Measurements from ENCODE around the gene OSTC. TPM values are rescaled to one million over a fixed set of nuclear protein-coding genes. Genes with fewer than 3 reads are reported as not detected.

OSTC gene
- total and polyA plus RNA-seq, 2 of the 13 experiments (the other 11 are each of a cell fraction or from before 2014, with no cell fraction given): 208 to 380 TPM

DNA sequence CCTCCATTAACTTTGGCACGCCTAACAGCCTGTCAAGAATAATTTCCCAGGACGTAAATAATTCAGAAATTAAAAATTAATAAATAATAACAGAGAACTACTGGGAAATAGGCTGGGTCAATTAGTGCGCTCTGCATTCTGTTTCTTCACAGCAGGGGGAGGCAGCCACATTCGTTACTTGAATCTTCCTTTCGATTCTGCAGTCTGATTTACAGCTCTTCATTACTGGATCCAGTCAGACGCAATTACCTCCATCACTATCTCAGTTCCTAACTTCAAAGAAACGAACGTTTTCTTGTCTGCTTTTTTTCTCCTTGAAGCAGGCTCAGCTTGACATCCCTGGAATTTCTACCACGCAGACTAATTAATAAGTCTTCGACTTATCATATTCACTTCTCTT is 39.0 kb upstream of the OSTC start:
- no peaks in the 10 kb centered on the region for H3K4me1 ChIP-seq (ENCODE audit: insufficient read depth, low read length)
- H3K4me2 ChIP-seq (ENCODE audit: low read depth, low read length): no peak overlapping the region
- H3K9ac ChIP-seq (ENCODE audit: insufficient read depth, low read depth, low read length): no peak overlapping the region
- 72% methylated on average over 10 of the region's 10 CpGs for WGBS (ENCODE audit: low lambda C conversion rate)
- ChIA-PET CTCF (ENCODE audit: low intra/inter-chr PET ratio, low total read pairs) (no interaction called here), POLR2A (interaction anchor here (1.1 kb wide), 1 partner anchor 9 kb away, joined by 3 read pairs; the partner anchor contains the start of gene RPL34)
- no peak for FAIRE-seq
- BruUV-seq (replicated peaks): no TSS peak
- DNase-seq (ENCODE audit: low spot score): no peak
- H3K36me3 ChIP-seq (replicated peaks in 1 of 2; ENCODE audit: control insufficient read depth in 1 of 2, insufficient read depth in 2 of 2, low read length in 2 of 2): no peaks in the 10 kb centered on the region
- intact Hi-C loops (cut with micrococcal nuclease; ENCODE audit: unreplicated experiment): no loop called here
- H3K79me2 ChIP-seq (ENCODE audit: insufficient read depth, low read length): no peaks in the 10 kb centered on the region
- in situ Hi-C loops (cut with HindIII; ENCODE audit: extremely low pct_ligation_motif_present, low pct_unique_long_range_greater_than_20kb): no loop called here
- H3K27ac ChIP-seq (ENCODE audit: extremely low read length, insufficient read depth, low read length): no peak overlapping the region
- no peaks in the 10 kb centered on the region for H3K9me3 ChIP-seq (ENCODE audit: low read length)
- H3K4me3 ChIP-seq (replicated peaks in 1 of 3; ENCODE audit: insufficient read depth in 1 of 3, low read depth in 2 of 3, low read length in 3 of 3): no peak overlapping the region
- no peaks in the 10 kb centered on the region for H4K20me1 ChIP-seq (ENCODE audit: insufficient read depth, low read length)
- ATAC-seq: no peak
- no peak overlapping the region for H2AFZ ChIP-seq (ENCODE audit: low read length)
- no peaks in the 10 kb centered on the region for H3K27me3 ChIP-seq (ENCODE audit: control insufficient read depth in 1 of 2, insufficient read depth in 2 of 2, low read length in 2 of 2)
- TF ChIP-seq TAF1 (CRISPR knock-in tag; IDR thresholded peaks at IDR 0.05) (no peak), ZNF607 (CRISPR knock-in tag; IDR thresholded peaks at IDR 0.05; ENCODE audit: borderline replicate concordance) (no peak), ZNF296 (CRISPR knock-in tag; conservative IDR thresholded peaks at IDR 0.05) (no peak)
- TF ChIP-seq, protein P1, sequence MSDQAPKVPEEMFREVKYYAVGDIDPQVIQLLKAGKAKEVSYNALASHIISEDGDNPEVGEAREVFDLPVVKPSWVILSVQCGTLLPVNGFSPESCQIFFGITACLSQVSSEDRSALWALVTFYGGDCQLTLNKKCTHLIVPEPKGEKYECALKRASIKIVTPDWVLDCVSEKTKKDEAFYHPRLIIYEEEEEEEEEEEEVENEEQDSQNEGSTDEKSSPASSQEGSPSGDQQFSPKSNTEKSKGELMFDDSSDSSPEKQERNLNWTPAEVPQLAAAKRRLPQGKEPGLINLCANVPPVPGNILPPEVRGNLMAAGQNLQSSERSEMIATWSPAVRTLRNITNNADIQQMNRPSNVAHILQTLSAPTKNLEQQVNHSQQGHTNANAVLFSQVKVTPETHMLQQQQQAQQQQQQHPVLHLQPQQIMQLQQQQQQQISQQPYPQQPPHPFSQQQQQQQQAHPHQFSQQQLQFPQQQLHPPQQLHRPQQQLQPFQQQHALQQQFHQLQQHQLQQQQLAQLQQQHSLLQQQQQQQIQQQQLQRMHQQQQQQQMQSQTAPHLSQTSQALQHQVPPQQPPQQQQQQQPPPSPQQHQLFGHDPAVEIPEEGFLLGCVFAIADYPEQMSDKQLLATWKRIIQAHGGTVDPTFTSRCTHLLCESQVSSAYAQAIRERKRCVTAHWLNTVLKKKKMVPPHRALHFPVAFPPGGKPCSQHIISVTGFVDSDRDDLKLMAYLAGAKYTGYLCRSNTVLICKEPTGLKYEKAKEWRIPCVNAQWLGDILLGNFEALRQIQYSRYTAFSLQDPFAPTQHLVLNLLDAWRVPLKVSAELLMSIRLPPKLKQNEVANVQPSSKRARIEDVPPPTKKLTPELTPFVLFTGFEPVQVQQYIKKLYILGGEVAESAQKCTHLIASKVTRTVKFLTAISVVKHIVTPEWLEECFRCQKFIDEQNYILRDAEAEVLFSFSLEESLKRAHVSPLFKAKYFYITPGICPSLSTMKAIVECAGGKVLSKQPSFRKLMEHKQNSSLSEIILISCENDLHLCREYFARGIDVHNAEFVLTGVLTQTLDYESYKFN (CRISPR knock-in tag; conservative IDR thresholded peaks at IDR 0.05): no peak

DNA sequence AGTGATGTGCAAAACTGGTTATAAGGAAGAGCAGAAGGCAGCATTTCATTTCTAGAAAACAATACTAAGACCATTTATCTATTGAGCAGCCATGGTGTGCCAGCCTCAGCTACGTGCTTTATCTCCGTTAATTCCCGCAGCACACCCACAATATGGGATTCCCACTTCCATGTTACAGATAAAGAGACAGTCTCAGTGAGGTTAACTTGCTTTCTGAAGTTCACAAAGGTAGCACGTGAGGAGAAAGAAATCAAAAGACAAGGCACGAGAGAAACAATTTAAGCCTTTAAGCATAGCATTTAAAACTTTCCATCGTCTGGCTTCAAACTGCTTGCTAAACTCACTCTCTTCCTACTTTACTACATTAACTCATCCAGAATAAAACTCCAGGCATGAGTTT is 38.0 kb upstream of the OSTC start:
- Histone ChIP-seq H3K79me2 (ENCODE audit: insufficient read depth, low read length) (no peaks in the 10 kb centered on the region), H3K4me2 (ENCODE audit: low read depth, low read length) (no peak overlapping the region), H3K36me3 (replicated peaks in 1 of 2; ENCODE audit: control insufficient read depth in 1 of 2, insufficient read depth in 2 of 2, low read length in 2 of 2) (no peaks in the 10 kb centered on the region), H3K27ac (ENCODE audit: extremely low read length, insufficient read depth, low read length) (no peak overlapping the region), H4K20me1 (ENCODE audit: insufficient read depth, low read length) (no peaks in the 10 kb centered on the region), H2AFZ (ENCODE audit: low read length) (no peak overlapping the region), H3K9ac (ENCODE audit: insufficient read depth, low read depth, low read length) (no peak overlapping the region), H3K27me3 (ENCODE audit: control insufficient read depth in 1 of 2, insufficient read depth in 2 of 2, low read length in 2 of 2) (no peaks in the 10 kb centered on the region), H3K4me1 (ENCODE audit: insufficient read depth, low read length) (no peaks in the 10 kb centered on the region), H3K9me3 (ENCODE audit: low read length) (no peaks in the 10 kb centered on the region), H3K4me3 (replicated peaks in 1 of 3; ENCODE audit: insufficient read depth in 1 of 3, low read depth in 2 of 3, low read length in 3 of 3) (no peak overlapping the region)
- no peak for ATAC-seq
- no peak for DNase-seq (ENCODE audit: low spot score)
- FAIRE-seq: no peak
- ChIA-PET POLR2A (no interaction called here), CTCF (ENCODE audit: low intra/inter-chr PET ratio, low total read pairs) (no interaction called here)
- intact Hi-C loops (cut with micrococcal nuclease; ENCODE audit: unreplicated experiment) (no loop called here), in situ Hi-C loops (cut with HindIII; ENCODE audit: extremely low pct_ligation_motif_present, low pct_unique_long_range_greater_than_20kb) (no loop called here)
- no peak for TF ChIP-seq HMG20A (CRISPR knock-in tag; IDR thresholded peaks at IDR 0.05; ENCODE audit: borderline replicate concordance)
- no peak for TF ChIP-seq SIN3B (IDR thresholded peaks at IDR 0.05; ENCODE audit: low read length)
- no peak for TF ChIP-seq NRL (CRISPR knock-in tag; IDR thresholded peaks at IDR 0.05; ENCODE audit: borderline replicate concordance)
- no TSS peak for BruUV-seq (replicated peaks)
- 76% methylated on average over 6 of the region's 6 CpGs for WGBS (ENCODE audit: low lambda C conversion rate)

Data from HepG2 (cell line).